K562 (cell line): Measurements from ENCODE around the gene TAS2R16. TPM values are rescaled to one million over a fixed set of nuclear protein-coding genes. Genes with fewer than 3 reads are reported as not detected.

Experiments
- ATAC-seq: fragments of 200-7000 bp; cut with Tn5 transposase; 3 replicates; pipeline ENCODE4 v1.9.1; 2020; ENCODE audit warnings: moderate library complexity
- BruUV-seq: library from RNA; stranded (reverse); fragments of 400-500 nt; replicated peaks from 2 replicates; lab custom pipeline; 2021; lab: Mats Ljungman, UMichigan
- CTCF ChIA-PET: fragments of 300-600 bp; formaldehyde crosslinking; extraction: SDS; loops from one replicate; lab custom pipeline; 2021; ENCODE audit warnings: low intra/inter-chr PET ratio; lab: Yijun Ruan, JAX
- POLR2A ChIA-PET: fragments of 300-600, 350-650 bp; sonication (Branson Sonifier 250); formaldehyde crosslinking; extraction: SDS; loops from one replicate; lab custom pipeline; 2021; ENCODE audit warnings: antibody characterized with exemption, inconsistent platforms; lab: Yijun Ruan, JAX
- DNase-seq, 4 experiments: peaks; one replicate each; pipeline versions ENCODE4 v3.0.0 to v3.0.0-alpha.2; 2011 to 2018; ENCODE audit warnings: low spot score in 3 of 4, mixed read lengths in 3 of 4; ENCODE audit errors: extremely low read depth in 1 of 4
- FAIRE-seq: peaks from 2 replicates; lab custom pipeline; 2011; peaks lifted over from hg19 to GRCh38; lab: Jason Lieb, UNC
- H2AFZ ChIP-seq: 2 replicates; pipeline ENCODE4 v1.6.0; 2011; ENCODE audit warnings: low read depth, low read length, control low read depth, inconsistent platforms
- H3K27ac ChIP-seq: fragments of 200-600 bp; 3 replicates; pipeline ENCODE4 v1.8.0; 2011; ENCODE audit warnings: low read depth, mild to moderate bottlenecking, control low read depth, inconsistent platforms, low read length, moderate library complexity, mixed read lengths; ENCODE audit errors: extremely low read depth
- H3K27me3 ChIP-seq, 2 experiments: fragments of 300-600 bp in 1 of 2; 2 replicates in 1 of 2; 3 replicates in 1 of 2; pipeline versions ENCODE4 v1.6.0 to v1.8.0; 2011; ENCODE audit warnings: inconsistent platforms in 2 of 2, low read length in 2 of 2, mild to moderate bottlenecking in 1 of 2, mixed read lengths in 1 of 2, moderate library complexity in 1 of 2; ENCODE audit not compliant: control insufficient read depth in 2 of 2, insufficient read depth in 2 of 2
- H3K36me3 ChIP-seq: fragments of 300-600 bp; 3 replicates; pipeline ENCODE4 v1.8.0; 2011; ENCODE audit warnings: mild to moderate bottlenecking, low read length, inconsistent platforms; ENCODE audit not compliant: control insufficient read depth, insufficient read depth
- H3K4me1 ChIP-seq, 2 experiments: fragments of 200-600 bp in 1 of 2; replicated peaks in 1 of 2; 2 replicates in 1 of 2; 3 replicates in 1 of 2; pipeline versions ENCODE4 v1.5.1 to v1.8.0; 2011; ENCODE audit warnings: inconsistent platforms in 2 of 2, low read length in 2 of 2, mild to moderate bottlenecking in 1 of 2, mixed read lengths in 1 of 2, moderate library complexity in 1 of 2; ENCODE audit not compliant: control insufficient read depth in 2 of 2, insufficient read depth in 2 of 2
- H3K4me2 ChIP-seq: 2 replicates; pipeline ENCODE4 v1.6.1; 2011; ENCODE audit warnings: low read length, control low read depth, inconsistent platforms, mixed read lengths; ENCODE audit not compliant: insufficient read depth
- H3K4me3 ChIP-seq: fragments of 200-600 bp; sonication (generic), shearing (Covaris generic); 2 replicates; pipeline ENCODE4 v1.5.1; 2016; ENCODE audit warnings: control low read depth, inconsistent platforms
- H3K79me2 ChIP-seq: fragments of 200-600 bp; 3 replicates; pipeline ENCODE4 v1.8.0; 2011; ENCODE audit warnings: low read length, inconsistent platforms; ENCODE audit not compliant: control insufficient read depth, insufficient read depth
- H3K9ac ChIP-seq, 2 experiments: 2 replicates each; pipeline versions ENCODE4 v1.6.0 to v1.6.1; 2011; ENCODE audit warnings: low read depth in 2 of 2, low read length in 2 of 2, control low read depth in 1 of 2, inconsistent platforms in 1 of 2, mild to moderate bottlenecking in 1 of 2, mixed read lengths in 1 of 2; ENCODE audit not compliant: insufficient read depth in 1 of 2
- H3K9me1 ChIP-seq: one replicate; pipeline ENCODE4 v1.6.0; 2011; ENCODE audit warnings: inconsistent platforms, mild to moderate bottlenecking, low read length, moderate library complexity; ENCODE audit not compliant: control insufficient read depth, insufficient read depth
- H3K9me3 ChIP-seq: replicated peaks from 2 replicates; pipeline ENCODE4 v1.5.1; 2011; ENCODE audit warnings: low read depth, low read length, inconsistent platforms; ENCODE audit not compliant: control insufficient read depth, insufficient read depth
- H4K20me1 ChIP-seq: replicated peaks from 2 replicates; pipeline ENCODE4 v1.6.1; 2011; ENCODE audit warnings: low read length, inconsistent platforms, mixed read lengths; ENCODE audit not compliant: control insufficient read depth, insufficient read depth
- FOXK2 ChIP-seq, 2 experiments: fragments of 450-650 bp; IDR thresholded peaks in 1 of 2; conservative IDR thresholded peaks in 1 of 2; 2 replicates each; pipeline ENCODE4 v1.6.1; 2016; ENCODE audit warnings: low read depth in 2 of 2, mild to moderate bottlenecking in 1 of 2
- JUNB ChIP-seq: fragments of 450-650 bp; formaldehyde crosslinking; conservative IDR thresholded peaks from 2 replicates; pipeline ENCODE4 v1.4.0; 2020; ENCODE audit warnings: mild to moderate bottlenecking
- L3MBTL2 ChIP-seq: fragments of 450-650 bp; IDR thresholded peaks from 2 replicates; pipeline ENCODE4 v1.6.1; 2016; ENCODE audit warnings: mild to moderate bottlenecking, moderate library complexity
- RFX7 ChIP-seq: fragments of 250-450 bp; sonication (Bioruptor Pico); IDR thresholded peaks from 2 replicates; pipeline ENCODE4 v1.5.1; 2021; ENCODE audit warnings: mild to moderate bottlenecking
- SMARCA5 ChIP-seq: fragments of 450-650 bp; IDR thresholded peaks from 2 replicates; pipeline ENCODE4 v1.6.1; 2016
- SREBF1 ChIP-seq: fragments of 150-350 bp; IDR thresholded peaks from 2 replicates; pipeline ENCODE4 v1.6.1; 2014; ENCODE audit warnings: antibody characterized with exemption, low read depth, low read length, borderline replicate concordance
- ZNF584 ChIP-seq: fragments of 200-800 bp; sonication (Bioruptor generic); IDR thresholded peaks from 2 replicates; pipeline ENCODE4 v1.6.1; 2016; ENCODE audit warnings: low read depth, mild to moderate bottlenecking, missing genetic modification characterization, missing compliant biosample characterization
- WGBS: fragments of 100-300 bp; shearing (Covaris generic); methylation state at CpG from one replicate; pipeline ENCODE4 v1.1.6; 2016; ENCODE audit warnings: low coverage, mixed read lengths; ENCODE audit not compliant: insufficient coverage; ENCODE audit errors: missing lambda C conversion rate; 5-methylcytosine and 5-hydroxymethylcytosine counted together
- in situ Hi-C: fragments of 300-500 bp; cut with MboI; formaldehyde crosslinking; loops from 4 replicates; pipeline ENCODE4 v1.15.0; 2018; ENCODE audit warnings: inconsistent platforms, mixed read lengths
- intact Hi-C: fragments of 100-400 bp; cut with micrococcal nuclease; formaldehyde crosslinking; loops from 2 replicates; pipeline ENCODE4 v1.14.2; 2022
- polyA plus RNA-seq, 8 experiments: library from polyadenylated mRNA; depleted of rRNA in 4 of 8; stranded (reverse) in 5 of 8; unstranded in 3 of 8; fragments of >200 nt; fragmentation: Nextera tagmentation in 2 of 8; fragmentation: Illumina TruSeq in 1 of 8; extraction: Ambion mirVana in 2 of 8; extraction: Trizol in 1 of 8; gene quantifications; 2 replicates each; pipeline versions ENCODE4 v1.2.1 to v1.2.3, GENCODE V29; 2011 to 2014; ENCODE audit warnings: inconsistent platforms in 1 of 8, missing spikeins in 1 of 8
- total RNA-seq, 7 experiments: library from RNA; depleted of rRNA in 6 of 7; stranded (reverse); fragments of >200 nt in 6 of 7; fragmentation: Illumina TruSeq in 2 of 7; extraction: Trizol in 2 of 7; gene quantifications; 2 replicates each; pipeline versions ENCODE4 v1.2.1 to v1.2.3, GENCODE V29; 2011 to 2021; ENCODE audit warnings: low replicate concordance in 1 of 7
- TF ChIP-seq, protein P1 (sequence below): fragments of 250-450 bp; sonication (Bioruptor Pico); IDR thresholded peaks from 2 replicates; pipeline ENCODE4 v1.8.0; 2021; ENCODE audit warnings: mild to moderate bottlenecking, moderate library complexity
- TF ChIP-seq, protein P2 (sequence below): fragments of 450-650 bp; formaldehyde crosslinking; conservative IDR thresholded peaks from 2 replicates; pipeline ENCODE4 v1.4.0; 2022; ENCODE audit warnings: mild to moderate bottlenecking, missing genetic modification characterization
- TF ChIP-seq, protein P3 (sequence below): fragments of 150-350 bp; conservative IDR thresholded peaks from 2 replicates; pipeline ENCODE4 v1.6.1; 2014; ENCODE audit warnings: low read length

Gene TAS2R16
- total and polyA plus RNA-seq, 9 of the 15 experiments (the other 6 are each of a cell fraction or from before 2014, with no cell fraction given) = not detected

DNA sequence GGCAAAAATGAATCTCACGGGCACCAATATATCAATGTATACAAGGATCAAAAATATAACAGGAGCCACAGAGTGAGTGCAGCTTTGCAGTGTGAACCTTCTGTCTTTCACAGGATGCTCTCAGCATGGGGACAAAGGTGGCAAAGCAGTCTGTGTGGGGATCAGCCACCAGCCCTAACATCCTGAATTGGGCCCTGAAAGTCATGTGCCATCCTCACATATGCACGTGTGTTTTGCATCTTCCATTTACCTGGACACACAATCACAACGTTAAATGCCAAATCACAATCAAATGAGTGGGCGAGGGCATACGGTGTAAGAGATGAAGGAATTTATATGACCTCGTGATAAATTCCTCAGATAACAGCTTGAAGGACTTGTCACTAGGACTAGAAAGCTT lies 6.5 kb downstream of the TAS2R16 start (continued):
- TF ChIP-seq, protein P1, sequence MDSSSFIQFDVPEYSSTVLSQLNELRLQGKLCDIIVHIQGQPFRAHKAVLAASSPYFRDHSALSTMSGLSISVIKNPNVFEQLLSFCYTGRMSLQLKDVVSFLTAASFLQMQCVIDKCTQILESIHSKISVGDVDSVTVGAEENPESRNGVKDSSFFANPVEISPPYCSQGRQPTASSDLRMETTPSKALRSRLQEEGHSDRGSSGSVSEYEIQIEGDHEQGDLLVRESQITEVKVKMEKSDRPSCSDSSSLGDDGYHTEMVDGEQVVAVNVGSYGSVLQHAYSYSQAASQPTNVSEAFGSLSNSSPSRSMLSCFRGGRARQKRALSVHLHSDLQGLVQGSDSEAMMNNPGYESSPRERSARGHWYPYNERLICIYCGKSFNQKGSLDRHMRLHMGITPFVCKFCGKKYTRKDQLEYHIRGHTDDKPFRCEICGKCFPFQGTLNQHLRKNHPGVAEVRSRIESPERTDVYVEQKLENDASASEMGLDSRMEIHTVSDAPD (CRISPR knock-in tag) = no peak
- TF ChIP-seq RFX7 = no peak
- TF ChIP-seq L3MBTL2 = no peak

DNA sequence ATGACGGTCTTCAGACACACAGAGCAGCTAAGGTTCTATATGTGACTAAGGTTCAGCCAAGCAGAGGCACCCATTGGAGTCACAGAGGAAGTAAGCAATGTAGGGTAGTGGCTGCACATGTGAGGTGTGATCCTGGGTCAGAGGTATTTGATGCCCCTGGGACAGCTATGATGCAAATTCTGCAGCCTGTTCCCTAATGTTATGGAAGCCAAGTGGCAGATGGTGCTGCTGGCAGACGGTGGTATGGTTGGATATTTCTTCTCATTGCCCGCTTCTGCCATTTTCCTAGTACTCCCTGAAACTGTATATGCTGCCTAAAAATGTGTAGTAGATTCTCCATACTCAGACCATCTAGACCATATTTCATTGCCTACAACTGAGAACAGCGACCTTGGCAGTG lies 7.2 kb downstream of the TAS2R16 start:
- H3K9me3 ChIP-seq = no peaks in the 10 kb centered on the region
- no peak for FAIRE-seq
- no peak overlapping the region for H3K4me3 ChIP-seq
- H3K9me1 ChIP-seq = no peaks in the 10 kb centered on the region
- no peaks in the 10 kb centered on the region for H3K79me2 ChIP-seq
- no peak overlapping the region for H2AFZ ChIP-seq
- POLR2A ChIA-PET = no interaction called here
- in situ Hi-C loops = no loop called here
- no peak for DNase-seq
- CTCF ChIA-PET = no interaction called here
- no TSS peak for BruUV-seq
- H3K4me1 ChIP-seq = no peaks in the 10 kb centered on the region
- under 1% methylated on average over 4 of the region's 4 CpGs for WGBS
- ATAC-seq = no peak
- H3K36me3 ChIP-seq = no peaks in the 10 kb centered on the region
- H3K9ac ChIP-seq = no peak overlapping the region
- no peak overlapping the region for H3K27ac ChIP-seq
- H3K4me2 ChIP-seq = no peak overlapping the region
- intact Hi-C loops = no loop called here
- no peaks in the 10 kb centered on the region for H4K20me1 ChIP-seq
- no peaks in the 10 kb centered on the region for H3K27me3 ChIP-seq
- no peak for TF ChIP-seq SREBF1
- TF ChIP-seq SMARCA5 = no peak
- TF ChIP-seq, protein P2, sequence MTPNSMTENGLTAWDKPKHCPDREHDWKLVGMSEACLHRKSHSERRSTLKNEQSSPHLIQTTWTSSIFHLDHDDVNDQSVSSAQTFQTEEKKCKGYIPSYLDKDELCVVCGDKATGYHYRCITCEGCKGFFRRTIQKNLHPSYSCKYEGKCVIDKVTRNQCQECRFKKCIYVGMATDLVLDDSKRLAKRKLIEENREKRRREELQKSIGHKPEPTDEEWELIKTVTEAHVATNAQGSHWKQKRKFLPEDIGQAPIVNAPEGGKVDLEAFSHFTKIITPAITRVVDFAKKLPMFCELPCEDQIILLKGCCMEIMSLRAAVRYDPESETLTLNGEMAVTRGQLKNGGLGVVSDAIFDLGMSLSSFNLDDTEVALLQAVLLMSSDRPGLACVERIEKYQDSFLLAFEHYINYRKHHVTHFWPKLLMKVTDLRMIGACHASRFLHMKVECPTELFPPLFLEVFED = no peak
- TF ChIP-seq, protein P3, sequence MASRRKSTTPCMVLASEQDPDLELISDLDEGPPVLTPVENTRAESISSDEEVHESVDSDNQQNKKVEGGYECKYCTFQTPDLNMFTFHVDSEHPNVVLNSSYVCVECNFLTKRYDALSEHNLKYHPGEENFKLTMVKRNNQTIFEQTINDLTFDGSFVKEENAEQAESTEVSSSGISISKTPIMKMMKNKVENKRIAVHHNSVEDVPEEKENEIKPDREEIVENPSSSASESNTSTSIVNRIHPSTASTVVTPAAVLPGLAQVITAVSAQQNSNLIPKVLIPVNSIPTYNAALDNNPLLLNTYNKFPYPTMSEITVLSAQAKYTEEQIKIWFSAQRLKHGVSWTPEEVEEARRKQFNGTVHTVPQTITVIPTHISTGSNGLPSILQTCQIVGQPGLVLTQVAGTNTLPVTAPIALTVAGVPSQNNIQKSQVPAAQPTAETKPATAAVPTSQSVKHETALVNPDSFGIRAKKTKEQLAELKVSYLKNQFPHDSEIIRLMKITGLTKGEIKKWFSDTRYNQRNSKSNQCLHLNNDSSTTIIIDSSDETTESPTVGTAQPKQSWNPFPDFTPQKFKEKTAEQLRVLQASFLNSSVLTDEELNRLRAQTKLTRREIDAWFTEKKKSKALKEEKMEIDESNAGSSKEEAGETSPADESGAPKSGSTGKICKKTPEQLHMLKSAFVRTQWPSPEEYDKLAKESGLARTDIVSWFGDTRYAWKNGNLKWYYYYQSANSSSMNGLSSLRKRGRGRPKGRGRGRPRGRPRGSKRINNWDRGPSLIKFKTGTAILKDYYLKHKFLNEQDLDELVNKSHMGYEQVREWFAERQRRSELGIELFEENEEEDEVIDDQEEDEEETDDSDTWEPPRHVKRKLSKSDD = no peak
- TF ChIP-seq JUNB (CRISPR knock-in tag) = no peak
- no peak for TF ChIP-seq FOXK2 (conservative IDR thresholded peaks at IDR 0.05 in 1 of 2, IDR thresholded peaks at IDR 0.05 in 1 of 2; ENCODE audit: low read depth in 2 of 2)
- TF ChIP-seq ZNF584 (CRISPR knock-in tag) = no peak
